Liver (tissue), 9 donors: Measurements from ENCODE around the gene PTGES. TPM values are rescaled to one million over a fixed set of nuclear protein-coding genes. Genes with fewer than 3 reads are reported as not detected.

Source experiments
- DNase-seq: peaks from one replicate; pipeline ENCODE4 v3.0.0-alpha.2; 2017; ENCODE audit warnings: low spot score
- H3K27ac ChIP-seq, 2 donors: one replicate each; pipeline ENCODE4 v1.7.0; 2013; ENCODE audit warnings: inconsistent platforms in 2 of 2, low read length in 2 of 2, control low read depth in 1 of 2, low read depth in 1 of 2, mild to moderate bottlenecking in 1 of 2
- H3K27me3 ChIP-seq, 4 donors: one replicate each; pipeline versions ENCODE4 v1.6.1 to v1.7.0; 2013; ENCODE audit warnings: low read length in 3 of 4, inconsistent platforms in 1 of 4, mild to moderate bottlenecking in 1 of 4, moderate library complexity in 1 of 4; ENCODE audit not compliant: control insufficient read depth in 4 of 4, insufficient read depth in 4 of 4
- H3K36me3 ChIP-seq, 4 donors: one replicate each; pipeline versions ENCODE4 v1.6.1 to v1.7.0; 2013; ENCODE audit warnings: low read length in 3 of 4, mild to moderate bottlenecking in 3 of 4, low read depth in 1 of 4, moderate library complexity in 1 of 4; ENCODE audit not compliant: control insufficient read depth in 4 of 4, insufficient read depth in 3 of 4
- H3K4me1 ChIP-seq, 4 donors: one replicate each; pipeline versions ENCODE4 v1.6.1 to v1.7.0; 2013; ENCODE audit warnings: low read length in 3 of 4, mild to moderate bottlenecking in 3 of 4, moderate library complexity in 1 of 4; ENCODE audit not compliant: control insufficient read depth in 4 of 4, insufficient read depth in 4 of 4
- H3K4me3 ChIP-seq, 3 donors: one replicate each; pipeline versions ENCODE4 v1.6.1 to v1.7.0; 2013; ENCODE audit warnings: low read length in 3 of 3, control low read depth in 1 of 3, low read depth in 1 of 3, mild to moderate bottlenecking in 1 of 3
- H3K9ac ChIP-seq, 2 donors: one replicate each; pipeline ENCODE4 v1.7.0; 2013; ENCODE audit warnings: low read length in 2 of 2, mild to moderate bottlenecking in 2 of 2, moderate library complexity in 2 of 2, control low read depth in 1 of 2, low read depth in 1 of 2
- H3K9me3 ChIP-seq, 4 donors: one replicate each; pipeline versions ENCODE4 v1.6.1 to v1.7.0; 2013; ENCODE audit warnings: low read length in 3 of 4; ENCODE audit not compliant: control insufficient read depth in 4 of 4
- CTCF ChIP-seq: fragments of 150-350 bp; IDR thresholded peaks from 2 replicates; pipeline ENCODE4 v1.5.1; 2017; ENCODE audit warnings: improper control_type of control experiment, low read depth, low read length; ENCODE audit not compliant: missing input control
- EGR1 ChIP-seq, 2 donors: IDR thresholded peaks; 2 replicates each; pipeline ENCODE4 v1.6.1; 2016 to 2018; ENCODE audit warnings: antibody characterized with exemption in 2 of 2, low read depth in 2 of 2
- FOXA1 ChIP-seq: IDR thresholded peaks from 2 replicates; pipeline ENCODE4 v1.6.1; 2016; ENCODE audit warnings: antibody characterized with exemption
- FOXA2 ChIP-seq: IDR thresholded peaks from 2 replicates; pipeline ENCODE4 v1.6.1; 2016; ENCODE audit warnings: antibody characterized with exemption
- GABPA ChIP-seq, 2 donors: IDR thresholded peaks in 1 of 2; conservative IDR thresholded peaks in 1 of 2; 2 replicates each; pipeline ENCODE4 v1.6.1; 2016; ENCODE audit warnings: antibody characterized with exemption in 2 of 2, mild to moderate bottlenecking in 1 of 2, moderate library complexity in 1 of 2
- HNF4A ChIP-seq, 2 donors: conservative IDR thresholded peaks; 2 replicates each; pipeline ENCODE4 v1.6.1; 2016; ENCODE audit warnings: antibody characterized with exemption in 2 of 2, mild to moderate bottlenecking in 2 of 2
- HNF4G ChIP-seq: IDR thresholded peaks from 2 replicates; pipeline ENCODE4 v1.6.1; 2016; ENCODE audit warnings: antibody characterized with exemption
- JUND ChIP-seq, 2 donors: IDR thresholded peaks; 2 replicates each; pipeline ENCODE4 v1.6.1; 2016; ENCODE audit warnings: antibody characterized with exemption in 2 of 2
- NR2F2 ChIP-seq: IDR thresholded peaks from 2 replicates; pipeline ENCODE4 v1.6.1; 2016; ENCODE audit warnings: antibody characterized with exemption
- RAD21 ChIP-seq, 2 donors: IDR thresholded peaks; 2 replicates each; pipeline ENCODE4 v1.6.1; 2016; ENCODE audit warnings: antibody characterized with exemption in 2 of 2, mild to moderate bottlenecking in 2 of 2
- RXRA ChIP-seq, 2 donors: IDR thresholded peaks; 2 replicates each; pipeline ENCODE4 v1.6.1; 2017 to 2018; ENCODE audit warnings: antibody characterized with exemption in 2 of 2, mild to moderate bottlenecking in 1 of 2
- SP1 ChIP-seq: IDR thresholded peaks from 2 replicates; pipeline ENCODE4 v1.6.1; 2018; ENCODE audit warnings: antibody characterized with exemption, mild to moderate bottlenecking
- TAF1 ChIP-seq: conservative IDR thresholded peaks from 2 replicates; pipeline ENCODE4 v1.6.1; 2016; ENCODE audit warnings: antibody characterized with exemption, mild to moderate bottlenecking
- YY1 ChIP-seq: IDR thresholded peaks from 2 replicates; pipeline ENCODE4 v1.6.1; 2016; ENCODE audit warnings: antibody characterized with exemption, mild to moderate bottlenecking
- ZBTB33 ChIP-seq: IDR thresholded peaks from 2 replicates; pipeline ENCODE4 v1.6.1; 2016; ENCODE audit warnings: antibody characterized with exemption
- WGBS: extraction: QIAGEN DNeasy Blood & Tissue Kit; methylation state at CpG from one replicate; pipeline ENCODE4 v1.1.7; 2013; 5-methylcytosine and 5-hydroxymethylcytosine counted together
- polyA plus RNA-seq, 2 donors: library from polyadenylated mRNA; stranded (reverse) in 1 of 2; unstranded in 1 of 2; fragments of 200-250 nt in 1 of 2; fragments of >200 nt in 1 of 2; fragmentation: Nextera tagmentation in 1 of 2; extraction: Ambion mirVana in 1 of 2; gene quantifications; one replicate each; pipeline versions ENCODE4 v1.2.1 to v1.2.3, GENCODE V29; 2013 to 2015
- total RNA-seq, 2 donors: library from RNA; depleted of rRNA; stranded (reverse); fragments of >200 nt; gene quantifications; one replicate each; pipeline ENCODE4 v1.2.3, GENCODE V29; 2014
- TF ChIP-seq, protein P1 (sequence below): IDR thresholded peaks from 2 replicates; pipeline ENCODE4 v1.6.1; 2016; ENCODE audit warnings: antibody characterized with exemption
- TF ChIP-seq, protein P2 (sequence below): IDR thresholded peaks from 2 replicates; pipeline ENCODE4 v1.6.1; 2016; ENCODE audit warnings: antibody characterized with exemption
- donor health status: healthy.
- donor health status: healthy.
- donor health status: healthy.
- donor health status: healthy.
- donor health status: healthy.

Gene PTGES
- total and polyA plus RNA-seq, 4 donors: 0.07 to 0.47 (median 0.17) TPM; not detected in 1

DNA sequence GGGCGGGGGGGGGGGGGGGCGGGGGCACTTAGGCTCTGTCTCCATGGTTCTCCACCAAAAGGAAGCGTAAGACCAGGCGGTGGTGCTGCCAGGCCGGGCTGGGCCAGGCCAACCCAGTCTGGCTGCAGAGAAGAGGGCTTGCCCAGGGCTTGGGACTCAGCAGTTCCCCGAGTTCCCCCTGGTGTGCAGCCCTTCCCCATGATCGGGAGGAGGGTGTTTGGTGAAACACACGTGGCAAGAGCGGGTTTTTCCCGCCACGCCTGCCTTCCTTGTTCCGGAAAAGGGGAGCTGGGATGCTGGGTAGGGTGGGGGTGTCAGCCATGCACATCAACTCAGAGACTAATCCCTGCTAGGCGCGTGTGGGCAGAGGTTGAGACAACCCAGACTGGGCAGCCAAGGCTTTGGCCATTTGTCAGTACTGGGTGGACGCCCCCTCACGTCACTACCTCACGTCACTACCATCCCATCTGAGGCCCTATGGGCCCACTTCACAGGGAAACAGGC lies 54.5 kb downstream of the PTGES start:
- Histone ChIP-seq H3K9ac (no peak overlapping the region), H3K27me3 (peaks cover 0 to 6% (median 3%) of the 10 kb centered on the region in 4 donors)
- 59% methylated on average over 17 of the region's 17 CpGs for WGBS

GRCh38 chr9:129697656-129698253 lies 55.1 kb downstream of the PTGES start:
- peaks cover 3 to 9% (median 6%) of the 10 kb centered on the region in 4 donors for H3K4me1 ChIP-seq
- H3K27ac ChIP-seq: no peak overlapping the region
- peaks cover 0 to 4% (median 1%) of the 10 kb centered on the region in 4 donors for H3K27me3 ChIP-seq
- WGBS: 8% methylated on average over 25 of the region's 25 CpGs
- no peaks in the 10 kb centered on the region for H3K36me3 ChIP-seq
- no peak overlapping the region for H3K9ac ChIP-seq
- TF ChIP-seq RAD21 (IDR thresholded peaks at IDR 0.05): no peak
- TF ChIP-seq NR2F2: no peak
- no peak for TF ChIP-seq FOXA2
- TF ChIP-seq EGR1 (IDR thresholded peaks at IDR 0.05; ENCODE audit: low read depth in 2 of 2): no peak
- TF ChIP-seq YY1: no peak
- TF ChIP-seq HNF4G: no peak
- no peak for TF ChIP-seq HNF4A (conservative IDR thresholded peaks at IDR 0.05)
- TF ChIP-seq, protein P1, sequence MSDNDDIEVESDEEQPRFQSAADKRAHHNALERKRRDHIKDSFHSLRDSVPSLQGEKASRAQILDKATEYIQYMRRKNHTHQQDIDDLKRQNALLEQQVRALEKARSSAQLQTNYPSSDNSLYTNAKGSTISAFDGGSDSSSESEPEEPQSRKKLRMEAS: no peak
- TF ChIP-seq ZBTB33: no peak
- TF ChIP-seq TAF1: no peak
- TF ChIP-seq GABPA (IDR thresholded peaks at IDR 0.05 in 1 of 2, conservative IDR thresholded peaks at IDR 0.05 in 1 of 2): no peak
- no peak for DNase-seq
- H3K4me3 ChIP-seq: peak overlapping the region in 1 of 3 donors; percentile 13
- H3K9me3 ChIP-seq: no peaks in the 10 kb centered on the region

More for the DNA sequence above, 54.5 kb downstream of the PTGES start:
- Histone ChIP-seq H3K9me3 (no peaks in the 10 kb centered on the region), H3K36me3 (no peaks in the 10 kb centered on the region), H3K4me3 (no peak overlapping the region), H3K4me1 (peaks cover 3 to 9% (median 6%) of the 10 kb centered on the region in 4 donors), H3K27ac (no peak overlapping the region)
- DNase-seq: no peak
- TF ChIP-seq FOXA1 (no peak), HNF4G (no peak), NR2F2 (no peak)
- TF ChIP-seq, protein P1: no peak

DNA sequence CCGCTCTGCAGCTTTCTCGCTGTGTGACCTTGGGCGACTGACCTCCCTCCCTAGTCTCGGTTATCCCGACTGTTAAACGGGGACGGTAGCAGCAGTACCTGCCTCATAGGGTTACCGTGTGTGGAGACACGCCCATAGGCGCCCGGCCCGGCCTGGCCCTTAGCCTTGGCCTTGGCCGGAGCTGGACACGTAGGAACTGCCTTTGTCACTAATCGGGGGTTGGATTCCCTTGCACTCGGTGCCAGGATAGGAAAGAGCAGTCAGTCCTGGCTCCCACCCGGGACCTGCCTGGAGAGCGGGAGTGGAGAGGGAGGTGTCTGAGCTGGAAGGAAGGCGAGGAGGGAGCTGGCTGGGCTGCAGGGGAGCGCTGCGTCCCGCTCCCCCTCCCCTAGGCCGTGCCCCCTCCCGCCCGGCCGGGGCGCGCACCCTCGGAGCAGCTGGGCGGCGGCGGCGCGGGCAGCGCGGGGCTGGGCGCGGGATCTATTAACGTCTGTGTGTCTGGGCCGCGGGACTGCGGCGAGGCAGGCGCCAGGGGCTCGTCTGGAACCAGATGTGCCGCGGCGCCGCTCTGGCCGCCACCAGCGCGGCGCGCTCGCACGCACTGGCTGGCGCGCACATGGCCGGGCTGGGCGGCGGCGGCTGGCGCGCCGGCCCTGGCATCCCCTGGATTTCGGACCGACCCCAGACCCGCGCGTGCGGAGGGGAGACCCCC lies 55.7 kb downstream of the PTGES start:
- H3K36me3 ChIP-seq: no peaks in the 10 kb centered on the region
- no peak overlapping the region for H3K27ac ChIP-seq
- peaks cover 3 to 9% (median 6%) of the 10 kb centered on the region in 4 donors for H3K4me1 ChIP-seq
- H3K4me3 ChIP-seq: peak overlapping the region in 1 of 3 donors; percentile 13
- H3K27me3 ChIP-seq: peaks cover 0 to 3% (median 1%) of the 10 kb centered on the region in 4 donors
- DNase-seq: no peak
- WGBS: 4% methylated on average over 71 of the region's 71 CpGs
- H3K9ac ChIP-seq: no peak overlapping the region
- no peaks in the 10 kb centered on the region for H3K9me3 ChIP-seq
- TF ChIP-seq FOXA1 (no peak), SP1 (no peak), ZBTB33 (no peak), YY1 (no peak), HNF4A (conservative IDR thresholded peaks at IDR 0.05) (no peak), CTCF (no peak), NR2F2 (no peak), GABPA (IDR thresholded peaks at IDR 0.05 in 1 of 2, conservative IDR thresholded peaks at IDR 0.05 in 1 of 2) (no peak), TAF1 (no peak), HNF4G (no peak), JUND (IDR thresholded peaks at IDR 0.05) (no peak), RXRA (IDR thresholded peaks at IDR 0.05) (no peak), EGR1 (IDR thresholded peaks at IDR 0.05; ENCODE audit: low read depth in 2 of 2) (no peak)
- TF ChIP-seq, protein P2, sequence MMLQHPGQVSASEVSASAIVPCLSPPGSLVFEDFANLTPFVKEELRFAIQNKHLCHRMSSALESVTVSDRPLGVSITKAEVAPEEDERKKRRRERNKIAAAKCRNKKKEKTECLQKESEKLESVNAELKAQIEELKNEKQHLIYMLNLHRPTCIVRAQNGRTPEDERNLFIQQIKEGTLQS: no peak
- TF ChIP-seq, protein P1: no peak
